ENCODE results near the gene METTL2A. TPM values are rescaled to one million over a fixed set of nuclear protein-coding genes. Genes with fewer than 3 reads are reported as not detected.
A peak's percentile ranks its signal among the peaks of the same experiment; 100 is the strongest.
"Not testable (repeated sequence)": the region's sequence is repeated elsewhere in the genome, so short reads cannot be mapped to it uniquely, and the experiment has no call there.

The METTL2A gene
- total RNA-seq, 2 experiments from 2014 or later = 18.4 to 32.2 TPM

DNA sequence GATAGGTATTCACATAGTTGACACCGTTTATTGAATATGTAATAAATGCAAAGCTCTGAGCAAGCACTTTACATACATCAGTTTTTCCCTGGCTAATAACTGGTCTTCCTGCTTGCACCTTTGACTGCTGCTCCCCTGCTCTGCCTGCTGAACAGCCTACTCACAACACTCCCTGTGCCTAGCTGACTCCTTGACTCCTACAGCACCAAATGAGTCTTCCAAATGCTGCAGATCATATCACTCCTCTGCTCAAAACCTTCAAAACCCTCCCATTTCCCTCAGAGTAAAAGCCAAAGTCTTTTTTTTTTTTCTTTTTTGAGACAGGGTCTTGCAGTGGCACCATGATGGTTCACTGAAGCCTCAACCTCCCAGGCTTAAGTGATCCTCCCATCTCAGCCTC lies 24.8 kb upstream of the METTL2A start:
- intact Hi-C loops (cut with micrococcal nuclease; ENCODE audit: unreplicated experiment) = no loop called here
- BruUV-seq (replicated peaks) = no TSS peak

DNA sequence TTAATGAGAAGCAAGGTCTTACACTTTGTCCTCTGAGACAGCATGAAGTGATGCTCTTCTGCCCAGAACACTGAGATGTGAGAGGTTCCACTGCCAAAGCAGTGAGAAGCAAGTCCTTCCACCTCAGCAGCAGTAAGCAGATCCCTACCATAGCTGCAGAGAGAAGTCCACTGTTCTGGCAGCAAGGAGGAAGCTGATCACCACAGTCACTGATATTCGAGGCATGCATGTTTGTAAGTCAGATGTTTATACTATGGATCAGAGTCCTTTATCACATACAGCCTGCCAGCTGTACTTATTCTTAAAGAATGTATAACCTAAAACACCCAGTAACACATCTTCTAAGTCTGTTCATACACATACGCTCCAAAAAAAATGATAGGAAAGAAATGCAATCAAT lies 18.2 kb upstream of the METTL2A start:
- Histone ChIP-seq H3K9me2 (ENCODE audit: insufficient read depth, low read length) (no peaks in the 10 kb centered on the region), H3K27ac (ENCODE audit: low read depth, low read length, poor library complexity, severe bottlenecking) (no peak overlapping the region), H3K4me3 (ENCODE audit: low read depth, low read length, poor library complexity, severe bottlenecking) (no peak overlapping the region), H3K4me2 (ENCODE audit: low read length) (no peak overlapping the region), H3K4me1 (ENCODE audit: insufficient read depth, low read length, poor library complexity, severe bottlenecking) (no peaks in the 10 kb centered on the region), H3K36me3 (ENCODE audit: insufficient read depth, low read length) (no peaks in the 10 kb centered on the region), H2AFZ (ENCODE audit: low read length) (no peak overlapping the region), H4K20me1 (ENCODE audit: insufficient read depth, low read length) (no peaks in the 10 kb centered on the region), H3K79me2 (ENCODE audit: insufficient read depth, low read depth, low read length) (no peaks in the 10 kb centered on the region), H3K9me3 (ENCODE audit: low read length) (no peaks in the 10 kb centered on the region)
- POLR2A ChIA-PET = interaction anchor here (0.6 kb wide), 1 partner anchor 54 kb away, joined by 3 read pairs; no protein-coding TSS in a partner anchor
- DNase-seq (ENCODE audit: low spot score) = no peak
- intact Hi-C loops (cut with micrococcal nuclease; ENCODE audit: unreplicated experiment) = no loop called here
- CTCF ChIA-PET (ENCODE audit: unreplicated experiment) = no interaction called here
- TF ChIP-seq, protein P1, sequence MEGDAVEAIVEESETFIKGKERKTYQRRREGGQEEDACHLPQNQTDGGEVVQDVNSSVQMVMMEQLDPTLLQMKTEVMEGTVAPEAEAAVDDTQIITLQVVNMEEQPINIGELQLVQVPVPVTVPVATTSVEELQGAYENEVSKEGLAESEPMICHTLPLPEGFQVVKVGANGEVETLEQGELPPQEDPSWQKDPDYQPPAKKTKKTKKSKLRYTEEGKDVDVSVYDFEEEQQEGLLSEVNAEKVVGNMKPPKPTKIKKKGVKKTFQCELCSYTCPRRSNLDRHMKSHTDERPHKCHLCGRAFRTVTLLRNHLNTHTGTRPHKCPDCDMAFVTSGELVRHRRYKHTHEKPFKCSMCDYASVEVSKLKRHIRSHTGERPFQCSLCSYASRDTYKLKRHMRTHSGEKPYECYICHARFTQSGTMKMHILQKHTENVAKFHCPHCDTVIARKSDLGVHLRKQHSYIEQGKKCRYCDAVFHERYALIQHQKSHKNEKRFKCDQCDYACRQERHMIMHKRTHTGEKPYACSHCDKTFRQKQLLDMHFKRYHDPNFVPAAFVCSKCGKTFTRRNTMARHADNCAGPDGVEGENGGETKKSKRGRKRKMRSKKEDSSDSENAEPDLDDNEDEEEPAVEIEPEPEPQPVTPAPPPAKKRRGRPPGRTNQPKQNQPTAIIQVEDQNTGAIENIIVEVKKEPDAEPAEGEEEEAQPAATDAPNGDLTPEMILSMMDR (conservative IDR thresholded peaks at IDR 0.05; ENCODE audit: low read length) = no peak
- no peak for TF ChIP-seq EZH2phosphoT487 (IDR thresholded peaks at IDR 0.05; ENCODE audit: borderline replicate concordance, low read depth, low read length)
- no TSS peak for BruUV-seq (replicated peaks)

More for the DNA sequence above, 24.8 kb upstream of the METTL2A start:
- TF ChIP-seq, protein P1 (conservative IDR thresholded peaks at IDR 0.05; ENCODE audit: low read length) = no peak
- TF ChIP-seq EZH2phosphoT487 (IDR thresholded peaks at IDR 0.05; ENCODE audit: borderline replicate concordance, low read depth, low read length) = no peak
- no peak for DNase-seq (ENCODE audit: low spot score)
- Histone ChIP-seq H3K4me1 (ENCODE audit: insufficient read depth, low read length, poor library complexity, severe bottlenecking) (no peaks in the 10 kb centered on the region), H3K9me2 (ENCODE audit: insufficient read depth, low read length) (no peaks in the 10 kb centered on the region), H3K27ac (ENCODE audit: low read depth, low read length, poor library complexity, severe bottlenecking) (no peak overlapping the region), H3K36me3 (ENCODE audit: insufficient read depth, low read length) (no peaks in the 10 kb centered on the region), H4K20me1 (ENCODE audit: insufficient read depth, low read length) (no peaks in the 10 kb centered on the region), H3K4me2 (ENCODE audit: low read length) (no peak overlapping the region), H3K4me3 (ENCODE audit: low read depth, low read length, poor library complexity, severe bottlenecking) (no peak overlapping the region), H3K79me2 (ENCODE audit: insufficient read depth, low read depth, low read length) (no peaks in the 10 kb centered on the region), H3K9me3 (ENCODE audit: low read length) (no peaks in the 10 kb centered on the region), H2AFZ (ENCODE audit: low read length) (no peak overlapping the region)
- ChIA-PET CTCF (ENCODE audit: unreplicated experiment) (no interaction called here), POLR2A (interaction anchor here (0.7 kb wide), 1 partner anchor 222 kb away, joined by 3 read pairs; no protein-coding TSS in a partner anchor)

- intact Hi-C loops (cut with micrococcal nuclease; ENCODE audit: unreplicated experiment); BruUV-seq (replicated peaks); POLR2A ChIA-PET; H3K4me3 ChIP-seq (ENCODE audit: low read depth, low read length, poor library complexity, severe bottlenecking); H3K9me3 ChIP-seq (ENCODE audit: low read length); H2AFZ ChIP-seq (ENCODE audit: low read length); H3K27ac ChIP-seq (ENCODE audit: low read depth, low read length, poor library complexity, severe bottlenecking); H3K79me2 ChIP-seq (ENCODE audit: insufficient read depth, low read depth, low read length); H4K20me1 ChIP-seq (ENCODE audit: insufficient read depth, low read length); H3K4me1 ChIP-seq (ENCODE audit: insufficient read depth, low read length, poor library complexity, severe bottlenecking); H3K36me3 ChIP-seq (ENCODE audit: insufficient read depth, low read length); H3K4me2 ChIP-seq (ENCODE audit: low read length); CTCF ChIA-PET (ENCODE audit: unreplicated experiment); H3K9me2 ChIP-seq (ENCODE audit: insufficient read depth, low read length); DNase-seq (ENCODE audit: low spot score): not testable (repeated sequence)
Observed at GRCh38 chr17:62413090-62413489, 10.6 kb upstream of the METTL2A start.

DNA sequence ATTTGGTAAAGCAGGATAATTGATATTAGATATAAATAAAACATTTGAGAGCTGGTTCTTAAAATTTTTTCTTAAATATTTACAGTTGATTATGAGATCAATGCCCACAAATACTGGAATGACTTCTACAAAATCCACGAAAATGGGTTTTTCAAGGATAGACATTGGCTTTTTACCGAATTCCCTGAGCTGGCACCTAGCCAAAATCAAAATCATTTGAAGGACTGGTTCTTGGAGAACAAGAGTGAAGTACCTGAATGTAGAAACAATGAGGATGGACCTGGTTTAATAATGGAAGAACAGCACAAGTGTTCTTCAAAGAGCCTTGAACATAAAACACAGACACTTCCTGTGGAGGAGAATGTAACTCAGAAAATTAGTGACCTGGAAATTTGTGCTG lies 2.5 kb downstream of the METTL2A start:
- Histone ChIP-seq H3K79me2 (ENCODE audit: insufficient read depth, low read depth, low read length) (peaks cover 18% of the 10 kb centered on the region), H3K36me3 (ENCODE audit: insufficient read depth, low read length) (peaks cover 35% of the 10 kb centered on the region), H3K4me2 (ENCODE audit: low read length) (0 out of 2 replicates have a peak overlapping the region, but pooled peaks have one; percentile 15)
- H2AFZ ChIP-seq (ENCODE audit: low read length); BruUV-seq (replicated peaks); H4K20me1 ChIP-seq (ENCODE audit: insufficient read depth, low read length); intact Hi-C loops (cut with micrococcal nuclease; ENCODE audit: unreplicated experiment); H3K27ac ChIP-seq (ENCODE audit: low read depth, low read length, poor library complexity, severe bottlenecking); DNase-seq (ENCODE audit: low spot score); H3K4me3 ChIP-seq (ENCODE audit: low read depth, low read length, poor library complexity, severe bottlenecking); CTCF ChIA-PET (ENCODE audit: unreplicated experiment); H3K4me1 ChIP-seq (ENCODE audit: insufficient read depth, low read length, poor library complexity, severe bottlenecking); H3K9me2 ChIP-seq (ENCODE audit: insufficient read depth, low read length); POLR2A ChIA-PET; H3K9me3 ChIP-seq (ENCODE audit: low read length): not testable (repeated sequence)

DNA sequence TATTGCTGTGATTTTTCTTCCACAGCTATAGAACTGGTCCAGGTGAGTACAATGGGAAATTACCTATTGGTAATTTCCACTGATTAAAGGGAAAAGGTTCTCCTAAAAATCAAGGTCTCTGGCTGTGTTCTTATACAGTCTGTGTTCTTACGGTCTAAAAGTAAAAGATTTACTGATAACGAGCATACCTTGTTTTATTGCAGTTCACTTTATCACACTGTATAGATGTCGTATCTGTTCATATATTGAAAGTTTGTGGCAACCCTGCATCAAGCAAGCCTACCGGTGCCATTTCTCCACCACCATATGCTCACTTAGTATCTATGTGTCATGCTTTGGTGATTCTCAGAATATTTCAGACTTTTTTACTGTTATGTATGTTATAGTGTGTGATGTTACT lies 11.6 kb downstream of the METTL2A start:
- H3K9me3 ChIP-seq (ENCODE audit: low read length); H3K4me2 ChIP-seq (ENCODE audit: low read length); BruUV-seq (replicated peaks); H3K27ac ChIP-seq (ENCODE audit: low read depth, low read length, poor library complexity, severe bottlenecking); H4K20me1 ChIP-seq (ENCODE audit: insufficient read depth, low read length); POLR2A ChIA-PET; intact Hi-C loops (cut with micrococcal nuclease; ENCODE audit: unreplicated experiment); H3K4me1 ChIP-seq (ENCODE audit: insufficient read depth, low read length, poor library complexity, severe bottlenecking); H3K9me2 ChIP-seq (ENCODE audit: insufficient read depth, low read length); H3K79me2 ChIP-seq (ENCODE audit: insufficient read depth, low read depth, low read length); H3K4me3 ChIP-seq (ENCODE audit: low read depth, low read length, poor library complexity, severe bottlenecking); CTCF ChIA-PET (ENCODE audit: unreplicated experiment); DNase-seq (ENCODE audit: low spot score); H2AFZ ChIP-seq (ENCODE audit: low read length): not testable (repeated sequence)
- H3K36me3 ChIP-seq (ENCODE audit: insufficient read depth, low read length) = peaks cover 55% of the 10 kb centered on the region
